NCI-H1417 treated with DMSO at 0.1 percent for 48 hours (cell line): ENCODE results near the gene NOL4.
"Not testable (repeated sequence)": the region's sequence is repeated elsewhere in the genome, so short reads cannot be mapped to it uniquely, and the experiment has no call there.

Experiments used
- DNase-seq: peaks from one replicate; lab custom pipeline; 2025; lab: John Stamatoyannopoulos, UW

Gene NOL4

GRCh38 chr18:34224423-34225217, at the start of gene NOL4:
NOL4 (minus strand) TSS chr18:34224913; CDS start chr18:34223253, 1,660 bp downstream.
- peak; percentile 98 for DNase-seq

GRCh38 chr18:34266029-34266428, 41.3 kb upstream of the NOL4 start:
- DNase-seq, result not testable (repeated sequence)

- DNase-seq, result no peak
Measured at GRCh38 chr18:34261865-34262780, 37.4 kb upstream of the NOL4 start.

GRCh38 chr18:34258176-34258575, 33.5 kb upstream of the NOL4 start:
- DNase-seq, result no peak

GRCh38 chr18:34251919-34252318, 27.2 kb upstream of the NOL4 start:
- no peak for DNase-seq

GRCh38 chr18:34248727-34249126, 24.0 kb upstream of the NOL4 start:
- no peak for DNase-seq

- DNase-seq, result no peak
Measured at GRCh38 chr18:34242739-34243138, 18.0 kb upstream of the NOL4 start.

- not testable (repeated sequence) for DNase-seq
Measured at GRCh38 chr18:34233781-34234388, 9.2 kb upstream of the NOL4 start.

- DNase-seq, result no peak
Measured at GRCh38 chr18:34225218-34225553, 473 bp upstream of the NOL4 start.

GRCh38 chr18:34223893-34224422, 755 bp downstream of the NOL4 start:
- peak; percentile 49 for DNase-seq

GRCh38 chr18:34223164-34223892, 1.4 kb downstream of the NOL4 start:
- DNase-seq, result no peak

- DNase-seq, result no peak
Measured at GRCh38 chr18:34222307-34223163, 2.2 kb downstream of the NOL4 start.

- peak; percentile 48 for DNase-seq
Measured at GRCh38 chr18:34221971-34222306, 2.8 kb downstream of the NOL4 start.

- DNase-seq, result peak; percentile 83
Measured at GRCh38 chr18:34220081-34220815, 4.5 kb downstream of the NOL4 start.

- peak; percentile 71 for DNase-seq
Measured at GRCh38 chr18:34219651-34220050, 5.1 kb downstream of the NOL4 start.

- DNase-seq, result no peak
Measured at GRCh38 chr18:34212511-34212910, 12.2 kb downstream of the NOL4 start.

GRCh38 chr18:34207344-34207851, 17.3 kb downstream of the NOL4 start:
- no peak for DNase-seq

- DNase-seq, result no peak
Measured at GRCh38 chr18:34203866-34204265, 20.8 kb downstream of the NOL4 start.

GRCh38 chr18:34196256-34196655, 28.5 kb downstream of the NOL4 start:
- no peak for DNase-seq

- no peak for DNase-seq
Measured at GRCh38 chr18:34194239-34194638, 30.5 kb downstream of the NOL4 start.
